ENCODE results near the gene RCAN2. TPM values are rescaled to one million over a fixed set of nuclear protein-coding genes. Genes with fewer than 3 reads are reported as not detected.
"Not testable (repeated sequence)": the region's sequence is repeated elsewhere in the genome, so short reads cannot be mapped to it uniquely, and the experiment has no call there.

RCAN2 gene
- total RNA-seq, 1 experiment from 2014 or later: 0.44 TPM

DNA sequence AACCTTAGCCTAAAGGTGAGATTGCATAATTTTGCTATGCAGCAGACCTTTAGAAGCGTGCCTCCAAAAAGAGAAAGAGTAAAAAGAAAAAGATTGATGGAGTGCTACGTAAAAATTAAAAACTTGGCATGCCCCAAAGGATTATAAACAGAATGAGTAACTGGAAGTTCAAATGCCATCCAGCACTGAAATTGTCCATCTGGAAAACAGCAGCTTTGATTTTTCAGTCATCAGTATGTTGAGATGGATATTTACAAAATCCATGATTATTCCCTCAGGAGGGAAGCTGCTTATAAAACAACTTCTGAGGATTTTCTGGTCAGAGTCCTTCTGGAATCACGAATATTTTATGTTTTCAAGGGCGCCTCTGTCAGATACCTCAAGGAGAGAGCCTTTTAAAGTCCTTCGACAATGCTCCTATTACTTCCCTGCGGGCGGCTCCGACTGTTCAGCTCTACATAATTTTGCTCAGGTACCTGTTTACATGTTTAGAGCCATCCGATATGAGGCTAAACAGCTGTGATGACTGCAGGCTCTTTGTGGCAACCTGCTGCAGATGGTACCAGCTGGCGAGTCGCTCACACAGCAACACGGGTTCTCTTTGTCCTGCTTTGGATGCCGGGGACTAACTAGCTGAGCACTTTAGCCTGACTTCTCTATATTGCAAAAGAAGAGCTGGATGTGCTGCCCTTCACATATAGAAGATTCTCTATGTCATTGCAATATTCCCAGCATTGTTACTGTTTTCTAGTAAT is 83.3 kb downstream of the RCAN2 start:
- H3K4me3 ChIP-seq: no peak overlapping the region
- no peak for TF ChIP-seq EZH2 (IDR thresholded peaks at IDR 0.05; ENCODE audit: low read depth)
- TF ChIP-seq, protein P1, sequence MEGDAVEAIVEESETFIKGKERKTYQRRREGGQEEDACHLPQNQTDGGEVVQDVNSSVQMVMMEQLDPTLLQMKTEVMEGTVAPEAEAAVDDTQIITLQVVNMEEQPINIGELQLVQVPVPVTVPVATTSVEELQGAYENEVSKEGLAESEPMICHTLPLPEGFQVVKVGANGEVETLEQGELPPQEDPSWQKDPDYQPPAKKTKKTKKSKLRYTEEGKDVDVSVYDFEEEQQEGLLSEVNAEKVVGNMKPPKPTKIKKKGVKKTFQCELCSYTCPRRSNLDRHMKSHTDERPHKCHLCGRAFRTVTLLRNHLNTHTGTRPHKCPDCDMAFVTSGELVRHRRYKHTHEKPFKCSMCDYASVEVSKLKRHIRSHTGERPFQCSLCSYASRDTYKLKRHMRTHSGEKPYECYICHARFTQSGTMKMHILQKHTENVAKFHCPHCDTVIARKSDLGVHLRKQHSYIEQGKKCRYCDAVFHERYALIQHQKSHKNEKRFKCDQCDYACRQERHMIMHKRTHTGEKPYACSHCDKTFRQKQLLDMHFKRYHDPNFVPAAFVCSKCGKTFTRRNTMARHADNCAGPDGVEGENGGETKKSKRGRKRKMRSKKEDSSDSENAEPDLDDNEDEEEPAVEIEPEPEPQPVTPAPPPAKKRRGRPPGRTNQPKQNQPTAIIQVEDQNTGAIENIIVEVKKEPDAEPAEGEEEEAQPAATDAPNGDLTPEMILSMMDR (conservative IDR thresholded peaks at IDR 0.05): no peak
- BruUV-seq (replicated peaks): no TSS peak
- H3K4me2 ChIP-seq: no peak overlapping the region
- no peak overlapping the region for H2AFZ ChIP-seq
- no peaks in the 10 kb centered on the region for H3F3A ChIP-seq (ENCODE audit: insufficient read depth, low read depth)
- H3K9me2 ChIP-seq (ENCODE audit: insufficient read depth): no peaks in the 10 kb centered on the region
- H3K4me1 ChIP-seq (replicated peaks; ENCODE audit: insufficient read depth): no peaks in the 10 kb centered on the region
- intact Hi-C loops (cut with micrococcal nuclease; ENCODE audit: unreplicated experiment): no loop called here
- DNase-seq: no peak
- ChIA-PET CTCF (interaction anchor here (0.6 kb wide), 1 partner anchor 477 kb away, joined by 3 read pairs; no protein-coding TSS in a partner anchor), POLR2A (ENCODE audit: unreplicated experiment) (no interaction called here)
- H3K36me3 ChIP-seq (ENCODE audit: low read depth): no peaks in the 10 kb centered on the region
- H3K27ac ChIP-seq: no peak overlapping the region
- H3K79me2 ChIP-seq (ENCODE audit: low read depth): no peaks in the 10 kb centered on the region
- no peaks in the 10 kb centered on the region for H4K20me1 ChIP-seq (ENCODE audit: insufficient read depth)
- H3K27me3 ChIP-seq (ENCODE audit: insufficient read depth, low read depth): no peaks in the 10 kb centered on the region
- H3K9me3 ChIP-seq (ENCODE audit: insufficient read depth, low read depth): no peaks in the 10 kb centered on the region

DNA sequence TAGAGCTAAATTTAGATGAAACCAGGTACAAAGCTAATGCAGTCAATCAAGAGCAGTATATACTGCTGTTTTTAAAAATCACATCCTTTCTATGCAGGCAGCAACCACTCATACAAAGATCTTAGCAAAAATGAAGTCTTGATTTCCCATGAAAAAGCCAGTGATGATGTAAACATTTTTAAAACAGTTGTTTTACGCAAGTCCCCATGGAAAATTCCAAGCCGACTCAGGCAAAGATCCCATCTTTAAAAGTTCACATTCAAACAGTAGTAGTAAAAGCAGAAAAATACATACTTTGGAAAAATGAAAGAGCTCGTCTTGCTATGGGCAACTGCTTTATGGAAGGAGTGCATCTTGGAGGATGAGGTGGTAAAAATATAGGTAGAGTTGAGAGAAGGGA is 84.0 kb downstream of the RCAN2 start:
- no peaks in the 10 kb centered on the region for H3K27me3 ChIP-seq (ENCODE audit: insufficient read depth, low read depth)
- no peak overlapping the region for H2AFZ ChIP-seq
- no TSS peak for BruUV-seq (replicated peaks)
- no peak overlapping the region for H3K27ac ChIP-seq
- ChIA-PET CTCF (interaction anchor here (0.7 kb wide), 1 partner anchor 111 kb away, joined by 3 read pairs; no protein-coding TSS in a partner anchor), POLR2A (ENCODE audit: unreplicated experiment) (no interaction called here)
- no peak for TF ChIP-seq EZH2 (IDR thresholded peaks at IDR 0.05; ENCODE audit: low read depth)
- TF ChIP-seq, protein P1 (conservative IDR thresholded peaks at IDR 0.05): no peak
- no peak overlapping the region for H3K4me3 ChIP-seq
- no peaks in the 10 kb centered on the region for H3K36me3 ChIP-seq (ENCODE audit: low read depth)
- H3K4me1 ChIP-seq (replicated peaks; ENCODE audit: insufficient read depth): no peaks in the 10 kb centered on the region
- H3K79me2 ChIP-seq (ENCODE audit: low read depth): no peaks in the 10 kb centered on the region
- no peaks in the 10 kb centered on the region for H3F3A ChIP-seq (ENCODE audit: insufficient read depth, low read depth)
- DNase-seq: no peak
- H4K20me1 ChIP-seq (ENCODE audit: insufficient read depth): no peaks in the 10 kb centered on the region
- intact Hi-C loops (cut with micrococcal nuclease; ENCODE audit: unreplicated experiment): no loop called here
- H3K4me2 ChIP-seq: no peak overlapping the region
- no peaks in the 10 kb centered on the region for H3K9me3 ChIP-seq (ENCODE audit: insufficient read depth, low read depth)
- H3K9me2 ChIP-seq (ENCODE audit: insufficient read depth): no peaks in the 10 kb centered on the region

DNA sequence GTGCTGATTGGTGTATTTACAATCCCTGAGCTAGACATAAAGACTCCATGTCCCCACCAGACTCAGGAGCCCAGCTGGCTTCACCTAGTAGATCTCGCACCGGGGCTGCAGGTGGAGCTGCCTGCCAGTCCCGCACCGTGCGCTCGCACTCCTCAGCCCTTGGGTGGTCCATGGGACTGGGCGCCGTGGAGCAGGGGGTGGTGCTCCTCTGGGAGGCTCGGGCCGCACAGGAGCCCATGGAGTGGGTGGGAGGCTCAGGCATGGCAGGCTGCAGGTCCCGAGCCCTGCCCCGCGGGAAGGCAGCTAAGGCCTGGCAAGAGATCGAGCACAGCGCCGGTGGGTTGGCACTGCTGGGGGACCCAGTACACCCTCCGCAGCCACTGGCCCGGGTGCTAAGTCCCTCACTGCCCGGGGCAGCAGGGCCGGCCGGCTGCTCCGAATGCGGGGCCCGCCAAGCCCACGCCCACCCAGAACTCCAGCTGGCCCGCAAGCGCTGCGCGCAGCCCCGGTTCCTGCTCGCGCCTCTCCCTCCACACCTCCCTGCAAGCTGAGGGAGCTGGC is 85.5 kb downstream of the RCAN2 start:
- H2AFZ ChIP-seq; H3K9me2 ChIP-seq (ENCODE audit: insufficient read depth); H3K79me2 ChIP-seq (ENCODE audit: low read depth); H3K4me2 ChIP-seq; H3F3A ChIP-seq (ENCODE audit: insufficient read depth, low read depth); H3K4me1 ChIP-seq (replicated peaks; ENCODE audit: insufficient read depth); H3K36me3 ChIP-seq (ENCODE audit: low read depth); H3K27me3 ChIP-seq (ENCODE audit: insufficient read depth, low read depth); POLR2A ChIA-PET (ENCODE audit: unreplicated experiment); intact Hi-C loops (cut with micrococcal nuclease; ENCODE audit: unreplicated experiment); H3K4me3 ChIP-seq; DNase-seq; H4K20me1 ChIP-seq (ENCODE audit: insufficient read depth); BruUV-seq (replicated peaks); H3K27ac ChIP-seq; H3K9me3 ChIP-seq (ENCODE audit: insufficient read depth, low read depth); CTCF ChIA-PET: not testable (repeated sequence)

All from PC-9 (cell line).